NCI-H510A treated with DMSO at 0.1 percent for 48 hours (cell line): ENCODE data around the gene TDRD3.

Experiments used
- DNase-seq: peaks from one replicate; lab custom pipeline; 2025; lab: John Stamatoyannopoulos, UW

The TDRD3 gene

GRCh38 chr13:60575142-60575541, 178.1 kb downstream of the TDRD3 start:
- no peak for DNase-seq

DNA sequence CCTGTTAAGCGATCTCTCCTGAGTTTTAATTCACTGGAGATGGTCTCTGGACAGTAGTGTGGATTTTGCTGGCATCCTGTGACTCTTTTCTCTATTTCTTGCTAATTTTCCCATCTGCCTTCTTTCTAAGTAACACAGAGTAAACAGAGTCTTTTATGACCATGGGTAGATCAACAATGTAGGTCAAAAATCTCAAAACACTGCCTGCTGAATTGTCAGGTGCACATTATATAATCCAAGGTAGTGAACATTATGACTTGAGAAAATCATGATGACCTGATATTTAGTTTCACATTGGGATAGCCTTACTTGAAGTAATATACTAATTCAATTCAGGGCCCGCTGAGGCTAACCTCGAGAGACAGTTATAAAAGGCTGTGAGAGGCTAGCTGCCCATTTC, 180.7 kb downstream of the TDRD3 start:
- DNase-seq = no peak

DNA sequence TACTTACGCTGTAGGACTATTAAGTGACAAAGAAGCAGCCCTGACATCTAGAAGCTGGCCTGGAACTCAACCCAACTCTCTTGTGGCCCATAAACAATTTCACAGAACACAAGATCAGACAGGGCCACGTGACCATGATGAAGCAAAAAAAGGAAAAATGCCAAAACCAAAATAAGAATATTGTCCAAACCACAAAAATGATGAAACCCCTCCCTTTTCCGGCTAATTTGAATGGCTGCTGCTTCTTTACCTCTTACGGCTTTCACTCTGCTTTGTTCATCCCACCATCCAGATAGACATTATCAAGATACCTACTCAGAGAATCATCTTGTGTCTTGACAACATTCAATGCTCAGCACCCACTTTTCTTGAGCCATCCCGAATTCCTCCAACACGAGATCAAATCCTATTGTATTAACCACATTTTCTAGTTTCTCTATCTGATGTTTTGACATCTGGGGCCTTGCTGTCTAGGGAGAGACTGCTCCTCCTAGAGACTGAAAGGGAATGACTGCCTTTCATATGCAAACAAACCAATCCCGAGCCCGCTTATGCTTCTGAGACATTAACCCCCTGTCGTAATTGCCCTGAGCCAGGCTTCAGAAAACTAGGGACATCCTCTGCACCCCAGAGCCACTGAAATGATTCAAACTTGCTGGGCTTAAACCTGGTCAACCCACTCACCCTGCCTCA, 186.3 kb downstream of the TDRD3 start:
- no peak for DNase-seq

GRCh38 chr13:60583911-60584753, 187.1 kb downstream of the TDRD3 start:
- DNase-seq = no peak

DNA sequence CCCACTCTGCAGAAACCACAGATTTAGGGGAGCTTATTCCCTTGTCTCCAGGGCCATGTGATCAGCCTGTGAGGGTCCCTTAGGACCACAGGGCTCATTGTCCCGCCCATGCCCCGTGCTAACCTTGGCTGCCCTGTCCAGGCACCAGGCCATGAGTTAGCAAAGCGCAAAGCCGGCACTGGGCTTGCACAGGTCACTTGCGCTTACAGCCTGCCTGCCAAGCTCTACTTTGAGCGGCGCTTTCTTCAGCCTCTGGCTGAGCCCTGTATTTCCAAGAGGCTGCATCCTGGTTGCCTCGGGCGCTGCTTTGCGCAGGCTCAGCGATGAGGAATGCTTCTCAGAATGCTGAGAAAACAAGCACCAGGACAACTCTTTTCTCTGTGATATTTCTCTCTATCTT, 188.0 kb downstream of the TDRD3 start:
- no peak for DNase-seq

- DNase-seq = no peak
These were observed 194.1 kb downstream of the TDRD3 start for GRCh38 chr13:60590800-60591747.

DNA sequence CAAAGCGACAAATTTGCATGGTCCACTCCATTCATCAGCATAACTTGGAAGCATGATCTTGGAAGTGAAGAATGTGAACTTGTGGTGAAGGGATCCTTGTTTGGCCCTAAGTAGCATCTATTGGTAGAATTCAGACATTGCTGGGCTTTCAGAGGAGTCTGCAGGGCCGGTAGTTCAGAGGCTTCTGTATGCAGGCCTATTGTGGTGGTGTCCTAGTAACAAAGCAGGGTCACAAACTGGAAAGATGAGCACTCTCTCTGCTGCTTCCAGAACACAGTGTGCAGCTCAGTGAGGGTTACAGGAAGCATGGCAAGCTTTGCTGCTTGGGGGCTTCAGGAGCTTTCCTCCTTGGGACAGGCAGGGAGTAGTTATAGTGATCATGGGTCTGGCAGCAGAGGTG, 206.0 kb downstream of the TDRD3 start:
- no peak for DNase-seq

- DNase-seq = no peak
These were observed 207.0 kb downstream of the TDRD3 start for GRCh38 chr13:60604058-60604457.

- DNase-seq = no peak
These were observed 211.9 kb downstream of the TDRD3 start for GRCh38 chr13:60608954-60609353.

DNA sequence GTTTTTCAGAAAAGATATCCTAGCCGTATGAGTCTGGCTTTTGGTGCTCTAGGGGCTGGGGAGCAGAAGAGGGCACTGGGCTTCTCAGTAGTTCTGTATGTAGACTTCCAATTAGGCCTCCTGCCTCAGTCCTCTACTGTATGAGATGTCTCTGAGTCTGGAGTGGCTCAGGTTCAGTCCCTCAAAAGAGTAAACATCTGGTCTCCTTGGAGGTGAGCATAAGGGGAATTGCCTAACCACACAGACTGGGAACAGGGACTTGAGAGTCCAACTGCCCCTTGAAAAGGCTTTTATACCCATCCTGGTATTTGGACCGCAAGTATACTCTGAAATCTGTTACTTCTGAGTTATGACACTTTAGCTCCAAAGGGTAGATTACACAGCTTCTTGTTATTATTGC, 214.5 kb downstream of the TDRD3 start:
- DNase-seq = no peak

GRCh38 chr13:60612593-60612992, 215.6 kb downstream of the TDRD3 start:
- DNase-seq = no peak

- no peak for DNase-seq
These were observed 216.1 kb downstream of the TDRD3 start for GRCh38 chr13:60613080-60613479.

DNA sequence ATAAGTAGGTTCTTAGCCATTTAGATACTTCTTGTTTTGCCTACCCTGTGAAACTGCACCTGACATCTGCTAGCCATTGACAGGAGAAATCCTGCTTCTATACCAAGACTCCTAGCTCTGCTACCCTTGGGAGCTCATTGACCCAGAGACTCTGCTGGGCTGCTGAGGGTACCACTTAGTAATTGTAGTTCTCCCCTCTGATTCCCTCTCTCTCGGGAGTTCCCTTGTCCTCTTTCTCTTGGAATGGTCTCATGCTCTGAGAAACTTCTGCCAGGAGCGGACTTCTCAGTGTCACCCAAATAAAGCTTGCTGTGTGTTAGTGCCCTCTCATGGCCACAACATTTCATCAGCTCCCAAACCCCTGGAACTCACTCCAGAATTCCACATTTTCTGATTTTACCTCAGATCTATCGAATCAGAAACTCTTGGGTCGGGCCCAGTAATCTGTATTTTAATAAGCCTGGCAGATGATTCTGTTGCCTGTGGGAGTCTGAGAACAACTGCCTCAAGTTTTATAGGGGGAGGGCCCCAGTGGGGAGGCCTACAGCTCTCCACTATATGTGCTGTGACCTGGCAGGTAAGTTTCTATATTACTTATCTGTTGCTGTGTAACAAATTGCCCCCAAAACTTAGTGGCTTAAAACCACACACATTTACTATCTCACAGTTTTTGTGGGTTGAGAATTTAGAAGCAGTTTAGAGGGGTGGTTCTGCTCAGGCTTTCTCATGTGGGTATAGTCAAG, 221.1 kb downstream of the TDRD3 start:
- no peak for DNase-seq

DNA sequence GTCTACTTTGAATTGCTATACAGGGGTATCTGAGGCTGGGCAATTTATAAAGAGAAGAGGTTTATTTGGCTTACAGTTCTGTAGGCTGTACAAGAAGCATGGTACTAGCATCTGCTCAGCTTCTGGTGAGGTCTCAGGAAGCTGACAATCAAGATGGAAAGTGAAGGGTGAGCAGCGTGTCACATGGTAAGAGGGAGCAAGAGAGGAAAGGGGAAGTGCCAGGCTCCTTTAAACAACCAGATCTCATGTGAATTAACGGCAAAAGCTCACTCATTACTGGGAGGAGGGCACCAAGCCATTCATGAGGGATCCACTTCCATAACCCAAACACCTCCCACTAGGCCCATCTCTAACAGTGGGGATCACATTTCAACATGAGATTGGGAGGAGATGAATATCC, 222.4 kb downstream of the TDRD3 start:
- DNase-seq = no peak

DNA sequence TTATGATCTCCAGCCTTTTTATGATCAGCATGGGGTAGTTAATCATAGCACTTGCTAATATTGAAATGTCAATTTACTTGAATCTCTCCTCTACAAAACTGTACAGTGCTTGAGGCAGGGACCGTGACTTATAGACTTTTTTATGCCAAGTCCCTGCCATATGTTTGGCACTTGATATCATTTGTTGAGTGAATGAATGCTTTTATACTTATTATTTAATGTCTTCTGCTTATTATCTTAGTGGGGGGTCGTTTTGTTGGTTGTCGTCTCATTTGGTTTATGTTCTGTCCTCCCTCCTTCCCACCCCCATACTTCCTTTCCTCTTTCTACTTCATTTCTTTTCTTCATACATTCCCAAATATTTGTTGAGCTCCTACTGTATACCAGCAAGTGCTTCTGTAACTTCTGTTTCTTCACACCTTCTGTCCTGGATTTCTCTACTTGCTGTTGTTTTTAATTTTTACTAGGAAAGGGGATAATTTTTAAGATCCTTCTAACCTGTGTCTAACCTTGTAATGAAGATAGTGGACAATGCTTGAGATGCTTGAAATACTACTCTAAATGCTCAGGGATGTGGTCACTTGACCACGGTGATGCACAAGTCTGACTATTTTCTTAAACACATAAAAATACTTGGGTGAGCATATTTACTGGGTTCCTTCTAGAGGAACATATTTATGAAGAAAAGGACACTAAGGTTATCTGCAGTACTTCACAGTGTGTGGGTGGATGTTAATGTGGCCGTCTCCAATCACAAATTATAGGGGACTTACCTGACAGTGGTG, 223.8 kb downstream of the TDRD3 start:
- DNase-seq = no peak

DNA sequence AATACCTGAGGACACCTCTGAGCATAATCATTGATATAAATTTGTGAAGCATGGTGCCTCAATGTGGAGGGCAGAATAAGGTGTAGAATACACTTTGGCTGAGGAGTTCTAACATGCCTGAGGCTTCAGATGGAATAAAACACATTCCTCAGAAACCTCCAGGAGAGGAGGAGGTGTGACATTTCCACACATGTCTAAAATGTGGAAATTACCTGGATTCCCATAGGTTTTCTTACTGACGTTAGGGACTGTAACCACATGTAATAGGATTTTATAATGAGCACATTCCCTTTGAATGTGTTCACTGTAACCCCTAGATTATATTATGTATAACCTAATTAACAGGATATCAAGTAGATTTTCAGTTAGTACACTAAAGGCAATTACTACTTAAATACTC, 226.1 kb downstream of the TDRD3 start:
- DNase-seq = no peak
